ENCODE data around the gene POU3F2.
A peak's percentile ranks its signal among the peaks of the same experiment; 100 is the strongest.

POU3F2 gene

GRCh38 chr6:98845211-98846020 lies 11.0 kb downstream of the POU3F2 start (continued):
- TF ChIP-seq KLF16 (tag by site-specific recombination; IDR thresholded peaks at IDR 0.05): 0 out of 2 replicates have a peak, but pooled peaks have one; percentile 36
- peak; percentile 51; the same call in 1 of the 2 replicates for TF ChIP-seq ZBTB20 (tag by site-specific recombination; IDR thresholded peaks at IDR 0.05)
- TF ChIP-seq ZFHX2 (tag by site-specific recombination; conservative IDR thresholded peaks at IDR 0.05): peak; percentile 22; the same call in 1 of the 2 replicates
- peak; percentile 38 for TF ChIP-seq ZBTB26 (tag by site-specific recombination; optimal IDR thresholded peaks at IDR 0.05)
- TF ChIP-seq ZBTB11 (tag by site-specific recombination; conservative IDR thresholded peaks at IDR 0.05; ENCODE audit: low read depth): no peak; the same call in 1 of the 2 replicates
- TF ChIP-seq GLIS2 (tag by site-specific recombination; IDR thresholded peaks at IDR 0.05): peak; percentile 85
- peak; percentile 40; the same call in 1 of the 2 replicates for TF ChIP-seq ZNF24 (tag by site-specific recombination; IDR thresholded peaks at IDR 0.05)
- no peak for TF ChIP-seq ZNF112 (tag by site-specific recombination; IDR thresholded peaks at IDR 0.05)
- TF ChIP-seq ZNF391 (tag by site-specific recombination; IDR thresholded peaks at IDR 0.05; ENCODE audit: borderline replicate concordance, low read depth): peak; percentile 26; the same call in 1 of the 2 replicates
- peak; percentile 69 for TF ChIP-seq SP2 (tag by site-specific recombination; IDR thresholded peaks at IDR 0.05)
- TF ChIP-seq ZNF701 (tag by site-specific recombination; IDR thresholded peaks at IDR 0.05): no peak
- TF ChIP-seq CTCF (tag by site-specific recombination; IDR thresholded peaks at IDR 0.05): peak; percentile 95
- TF ChIP-seq ZNF561 (tag by site-specific recombination; IDR thresholded peaks at IDR 0.05; ENCODE audit: borderline replicate concordance): peak; percentile 22; the same call in 1 of the 2 replicates
- TF ChIP-seq ZNF658 (tag by site-specific recombination; IDR thresholded peaks at IDR 0.05): no peak

- no peak overlapping the region for H3K27ac ChIP-seq (ENCODE audit: extremely low read depth, low read depth, low read length)
- TF ChIP-seq ZNF362 (tag by site-specific recombination; IDR thresholded peaks at IDR 0.05) (no peak), ZNF354C (tag by site-specific recombination; IDR thresholded peaks at IDR 0.05; ENCODE audit: borderline replicate concordance, low read depth) (no peak)
- ChIA-PET CTCF (interaction anchor here (0.7 to 1.9 kb wide), 7 partner anchors 8 to 449 kb away, joined by 3 to 12 read pairs (median 4); no protein-coding TSS in a partner anchor), POLR2A (interaction anchor here (0.6 to 0.7 kb wide), 2 partner anchors 12 to 46 kb away, joined by 3 to 4 read pairs; partner anchors contain the start of gene POU3F2)
- peaks cover 0 to 10% of the 10 kb centered on the region in 2 experiments; a peak in 1 of 3 replicates for H3K36me3 ChIP-seq (ENCODE audit: control insufficient read depth in 2 of 2, insufficient read depth in 1 of 2, low read length in 2 of 2)
- peaks cover 3% of the 10 kb centered on the region for H3K4me1 ChIP-seq (ENCODE audit: control insufficient read depth, insufficient read depth, low read length)
- no peak overlapping the region for H3K4me3 ChIP-seq (ENCODE audit: low read depth, low read length)
- no peaks in the 10 kb centered on the region for H3K9me3 ChIP-seq (ENCODE audit: control insufficient read depth, insufficient read depth, low read depth, low read length)
Measured at GRCh38 chr6:98846021-98846380, 11.6 kb downstream of the POU3F2 start.
